GM19023 (cell line): Measurements from ENCODE around the gene SHROOM3.
"Not testable (repeated sequence)": the region's sequence is repeated elsewhere in the genome, so short reads cannot be mapped to it uniquely, and the experiment has no call there.

ENCODE experiments used
- ATAC-seq: cut with Tn5 transposase; IDR thresholded peaks from one replicate; pipeline ENCODE4 v1.9.1; 2021; ENCODE audit warnings: mild to moderate bottlenecking, moderate library complexity; ENCODE audit not compliant: unreplicated experiment

The SHROOM3 gene

DNA sequence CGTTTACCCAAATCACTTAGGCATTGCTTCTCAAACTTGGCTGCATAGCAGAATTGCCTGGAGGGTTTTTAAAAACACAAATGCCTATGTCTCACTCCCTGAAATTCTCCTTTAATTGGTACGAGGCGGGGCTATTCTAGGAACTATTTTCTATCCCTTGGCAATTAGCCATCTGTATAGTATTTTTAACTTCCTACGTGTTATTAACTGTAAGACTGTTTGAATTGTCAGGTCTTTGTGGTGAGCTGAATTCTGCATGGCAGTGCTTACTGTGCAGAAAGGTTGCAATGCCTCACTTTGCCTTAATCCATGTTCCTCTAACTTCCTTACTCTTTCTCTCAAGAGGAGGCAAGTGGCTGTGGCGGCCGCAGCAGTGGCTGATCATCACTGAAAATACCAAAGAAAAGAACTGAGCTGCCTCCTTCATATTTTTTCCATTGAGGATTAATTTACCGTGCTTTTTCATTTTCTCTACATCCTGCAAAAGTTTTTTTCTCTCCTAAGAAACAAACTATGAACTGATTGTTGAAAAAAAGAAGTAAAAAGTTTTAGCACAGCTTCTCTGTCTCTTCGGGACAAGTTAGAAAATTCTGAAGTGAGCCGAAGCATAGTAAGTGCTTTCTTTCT lies at the start of gene SHROOM3:
SHROOM3 (plus strand) TSS at position 329 of the 627 bp plus-strand sequence. CDS start 824 bp downstream, outside the sequence.
- no peak for ATAC-seq

DNA sequence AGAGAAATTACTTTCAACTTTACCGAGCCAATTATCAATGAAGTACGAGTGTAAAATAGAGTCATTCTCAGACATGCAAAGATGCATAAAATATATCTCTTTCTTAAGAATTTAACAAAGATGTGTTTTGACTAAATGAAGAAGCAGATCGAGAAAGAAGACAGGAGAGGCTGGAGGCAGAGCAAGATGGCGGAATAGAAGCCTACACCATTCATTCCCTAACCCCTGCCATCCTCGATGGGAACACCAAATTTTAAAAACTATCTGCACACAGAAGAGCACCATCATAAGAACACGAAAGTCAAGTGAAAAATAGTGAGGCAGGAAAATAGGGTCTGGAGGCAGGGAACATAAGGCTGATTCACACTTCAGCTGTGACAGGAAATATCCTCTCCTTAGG lies 49.1 kb upstream of the SHROOM3 start:
- ATAC-seq, result no peak

DNA sequence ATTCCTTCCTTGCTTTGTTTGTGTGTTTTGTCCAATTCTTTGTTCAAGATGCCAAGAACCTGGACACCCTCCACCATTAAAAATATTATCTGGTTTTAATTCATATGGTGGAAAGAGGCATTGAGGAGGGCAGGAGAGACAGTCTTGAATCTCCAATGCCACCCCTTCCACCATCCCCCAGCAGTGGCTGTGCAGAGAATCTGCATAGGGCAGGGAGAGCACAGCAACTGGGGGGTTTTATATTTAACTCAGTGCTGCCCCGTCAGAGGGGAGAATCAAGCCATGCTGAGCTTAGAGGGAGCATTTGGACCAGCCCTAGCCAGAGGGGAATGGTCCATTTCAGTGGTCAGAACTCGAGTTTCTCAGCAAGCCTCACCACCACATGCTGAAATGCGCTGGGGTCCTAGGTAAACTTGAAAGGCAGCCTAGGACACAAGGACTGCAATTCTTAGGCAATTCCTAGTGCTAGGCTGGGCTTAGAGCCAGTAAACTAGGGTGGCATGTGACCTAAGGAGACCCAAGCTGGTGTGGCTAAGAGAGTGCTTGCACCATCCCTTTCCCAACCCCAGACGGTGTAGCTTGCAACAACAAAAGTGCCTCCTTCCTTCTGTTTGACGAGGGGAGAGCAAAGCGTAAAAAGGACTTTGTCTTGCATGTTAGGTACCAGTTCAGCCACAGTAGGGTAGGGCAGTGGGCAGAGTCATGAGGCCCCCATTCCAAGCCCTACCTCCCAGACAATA lies 48.3 kb upstream of the SHROOM3 start:
- ATAC-seq, result no peak

DNA sequence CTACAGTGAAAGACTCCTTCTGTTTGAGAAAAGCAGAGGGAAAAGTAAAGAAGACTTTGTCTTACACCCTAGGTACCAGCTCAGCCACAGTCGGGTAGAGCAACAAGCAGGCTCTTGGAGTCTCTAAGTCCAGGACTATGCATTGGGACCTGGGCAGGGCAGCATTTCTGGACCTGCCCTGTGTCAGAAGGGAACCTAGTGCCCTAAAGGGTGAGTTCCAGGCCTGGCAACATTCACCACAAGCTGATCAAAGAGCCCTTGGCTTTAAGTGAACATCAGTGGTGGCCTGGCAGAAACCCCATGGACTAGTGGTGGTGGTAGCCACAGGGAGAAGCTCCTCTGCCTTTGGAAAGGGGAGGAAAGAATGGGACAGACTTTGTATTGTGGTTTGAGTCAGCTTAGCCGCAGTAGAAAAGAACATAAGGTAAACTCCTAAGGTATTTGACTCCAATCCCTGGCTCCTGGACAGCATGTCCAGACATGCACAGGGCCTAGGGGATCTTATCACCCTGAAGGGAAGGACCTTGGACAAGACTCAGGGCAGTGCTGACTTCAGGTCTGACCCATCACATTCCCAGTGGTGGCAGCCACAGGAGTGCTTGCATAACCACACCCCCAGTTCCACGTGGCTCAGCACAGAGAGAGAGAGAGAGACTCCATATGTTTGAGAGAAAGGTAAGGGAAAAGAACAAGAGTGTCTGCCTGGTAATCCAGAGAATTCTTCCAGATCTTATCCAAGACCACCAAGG lies 46.7 kb upstream of the SHROOM3 start:
- no peak for ATAC-seq

DNA sequence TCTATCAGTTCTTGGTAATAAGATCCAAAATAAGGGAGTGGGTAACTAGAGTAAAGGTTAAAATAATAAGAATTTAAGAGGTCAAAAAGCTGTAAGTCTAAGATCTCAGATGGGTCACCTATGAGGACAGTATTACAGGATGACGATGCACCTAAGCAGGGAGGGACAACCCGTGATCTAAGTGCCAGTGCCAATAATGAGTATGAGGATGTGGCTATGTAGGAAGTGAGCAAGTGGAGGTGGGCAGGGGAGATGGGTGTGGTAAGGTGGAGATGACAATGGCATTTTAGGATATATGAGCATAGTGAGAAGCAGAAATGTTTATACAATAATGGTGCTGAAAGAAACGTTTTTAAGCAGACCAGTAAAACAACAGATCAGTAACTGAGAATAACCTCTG lies 33.4 kb upstream of the SHROOM3 start:
- ATAC-seq, result no peak

DNA sequence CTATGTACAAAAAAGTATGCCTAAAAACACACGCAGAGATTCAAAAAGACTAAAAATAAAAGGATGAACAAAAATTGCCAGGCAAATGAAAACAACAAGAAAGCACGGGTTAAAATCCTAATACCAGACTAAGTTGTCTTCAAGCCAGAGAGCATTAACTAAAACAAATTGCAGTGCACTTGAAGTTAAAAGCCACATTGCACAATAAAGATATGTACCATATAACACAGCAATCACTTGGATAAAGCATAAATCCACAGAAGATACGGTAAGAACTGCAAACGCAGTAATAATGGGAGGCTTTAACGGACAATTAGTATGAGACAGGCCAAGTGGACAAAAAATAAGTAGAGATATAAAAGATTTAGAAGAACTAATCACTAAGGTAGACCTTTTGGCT lies 28.9 kb upstream of the SHROOM3 start:
- no peak for ATAC-seq

DNA sequence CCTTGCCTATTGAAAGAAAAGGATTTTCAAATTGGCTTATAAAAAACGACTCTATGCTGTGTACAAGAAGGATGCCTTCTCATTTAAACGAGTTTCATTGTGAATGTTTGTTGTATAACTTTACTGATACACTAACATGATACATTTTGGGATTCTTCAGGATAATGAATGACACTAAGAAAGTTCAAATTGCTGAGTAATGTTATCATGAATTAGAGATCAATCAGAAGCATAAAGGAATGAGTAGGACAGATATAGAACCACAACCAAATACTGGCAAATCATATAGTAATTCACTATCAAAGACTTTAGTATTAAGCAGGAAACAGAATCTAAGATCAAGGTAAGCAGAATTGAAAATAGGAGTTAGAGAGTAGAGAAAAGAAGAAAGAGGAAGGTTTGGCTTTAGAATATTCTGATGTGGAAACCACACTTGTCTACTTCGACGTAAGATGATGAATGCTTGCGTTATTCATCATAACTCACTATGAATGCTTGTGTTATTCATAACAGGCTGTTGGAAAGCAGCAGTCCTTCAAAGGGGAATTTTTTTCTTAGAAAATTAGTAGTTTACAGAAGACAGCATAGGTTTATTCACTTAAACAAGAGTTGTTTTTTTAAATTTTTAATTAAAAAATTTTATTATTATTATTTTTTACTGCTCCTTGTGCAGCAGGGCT lies 27.4 kb upstream of the SHROOM3 start:
- ATAC-seq, result no peak

DNA sequence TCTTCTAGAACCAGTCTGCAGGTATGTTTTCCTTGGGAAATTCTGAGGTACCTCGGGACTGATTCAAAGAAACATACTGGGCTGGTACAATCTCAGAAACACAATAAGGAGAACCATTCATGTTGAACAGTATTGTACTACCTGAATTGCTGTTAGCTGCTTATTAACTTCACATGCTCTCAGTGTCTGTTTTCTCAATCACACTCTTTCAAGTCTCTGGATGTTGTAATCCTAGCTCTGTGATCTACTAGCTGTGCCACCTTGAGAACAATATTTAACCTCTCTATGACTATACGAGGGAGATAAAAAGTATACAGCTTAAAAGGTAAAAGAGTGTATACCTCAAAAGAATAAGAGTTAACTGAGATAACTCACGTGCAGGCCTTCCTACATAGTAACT lies 24.4 kb upstream of the SHROOM3 start:
- ATAC-seq, result no peak

DNA sequence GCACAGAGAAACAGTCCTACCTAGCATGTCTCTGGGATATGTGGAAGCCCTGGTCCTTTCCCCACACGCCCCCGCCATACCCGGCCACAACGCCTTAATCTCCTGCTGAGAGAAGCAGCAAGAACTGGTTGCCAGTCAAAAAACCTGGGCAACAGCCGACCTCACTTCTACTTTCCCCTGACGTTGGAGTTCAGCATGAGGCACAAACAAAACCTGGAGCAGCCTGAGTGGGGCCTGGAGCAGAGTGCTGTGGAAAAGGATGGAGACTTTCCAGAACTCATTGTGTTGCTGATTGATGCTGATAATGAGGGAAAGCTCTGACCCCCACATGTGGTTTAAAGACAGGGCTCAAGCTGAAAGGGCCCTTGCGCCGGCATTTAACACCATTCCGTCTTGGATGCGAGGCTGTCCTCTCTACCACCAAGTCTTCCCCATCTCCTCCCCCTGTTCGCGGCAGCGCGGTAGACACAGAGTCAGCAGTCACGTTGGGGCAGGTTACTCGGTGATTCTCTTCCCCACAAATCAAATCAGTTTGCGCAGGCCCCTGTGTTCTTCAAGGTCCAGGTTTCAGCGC lies 14.8 kb upstream of the SHROOM3 start:
- no peak for ATAC-seq

DNA sequence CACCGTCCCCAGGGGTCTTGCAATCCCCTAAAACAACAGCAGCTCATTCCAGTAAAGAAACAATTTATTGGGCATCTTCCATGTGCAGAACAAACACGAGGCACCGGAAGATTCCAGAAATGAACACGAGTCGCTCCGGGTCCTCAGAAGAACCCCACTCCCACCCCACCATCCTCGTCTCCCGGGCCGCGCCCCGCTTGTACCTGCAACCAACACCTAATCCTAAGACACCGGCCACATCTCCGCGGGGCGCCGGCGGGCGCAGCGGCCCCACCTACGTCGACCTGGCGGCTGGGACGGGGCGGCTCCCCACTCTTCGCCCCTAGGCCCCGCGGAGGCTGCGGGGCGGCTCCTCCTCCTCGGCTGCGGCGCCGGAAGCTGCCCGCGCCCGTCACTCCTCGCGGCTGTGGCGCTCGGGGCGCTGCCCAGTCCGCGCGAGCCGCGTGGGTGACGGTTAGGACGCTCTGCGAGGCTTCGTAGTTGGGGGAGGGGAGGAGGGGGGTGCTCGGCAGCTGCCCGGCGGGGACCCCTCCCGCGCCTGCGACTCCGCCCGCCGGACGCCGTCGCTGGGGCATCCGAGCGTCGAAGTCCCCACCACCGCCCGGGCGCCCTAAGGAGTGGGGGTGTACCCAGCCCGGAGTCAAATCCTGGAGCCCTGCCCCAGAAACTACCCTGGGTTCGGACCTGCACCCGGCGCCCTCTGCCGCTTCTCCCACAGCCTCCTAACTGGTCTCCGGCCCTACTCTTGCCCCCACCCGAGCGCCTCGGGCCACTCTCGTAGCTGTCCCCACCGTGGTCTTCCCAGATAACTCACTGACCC lies 14.1 kb upstream of the SHROOM3 start, which contains the start of gene CCDC158:
CCDC158 (minus strand) TSS at position 380 of the 820 bp plus-strand sequence. CDS start 17,934 bp downstream, outside the sequence.
- no peak for ATAC-seq

DNA sequence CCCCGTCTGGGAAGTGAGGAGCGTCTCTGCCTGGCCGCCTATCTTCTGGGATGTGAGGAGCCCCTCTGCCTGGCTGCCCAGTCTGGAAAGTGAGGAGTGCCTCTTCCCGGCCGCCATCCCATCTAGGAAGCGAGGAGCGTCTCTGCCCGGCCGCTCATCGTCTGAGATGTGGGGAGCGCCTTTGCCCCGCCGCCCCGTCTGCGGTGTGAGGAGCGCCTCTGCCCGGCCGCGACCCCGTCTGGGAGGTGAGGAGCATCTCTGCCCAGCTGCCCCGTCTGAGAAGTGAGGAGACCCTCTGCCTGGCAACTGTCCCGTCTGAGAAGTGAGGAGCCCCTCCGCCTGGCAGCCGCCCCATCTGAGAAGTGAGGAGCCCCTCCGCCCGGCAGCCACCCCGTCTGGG lies 11.9 kb upstream of the SHROOM3 start:
- ATAC-seq, result not testable (repeated sequence)

DNA sequence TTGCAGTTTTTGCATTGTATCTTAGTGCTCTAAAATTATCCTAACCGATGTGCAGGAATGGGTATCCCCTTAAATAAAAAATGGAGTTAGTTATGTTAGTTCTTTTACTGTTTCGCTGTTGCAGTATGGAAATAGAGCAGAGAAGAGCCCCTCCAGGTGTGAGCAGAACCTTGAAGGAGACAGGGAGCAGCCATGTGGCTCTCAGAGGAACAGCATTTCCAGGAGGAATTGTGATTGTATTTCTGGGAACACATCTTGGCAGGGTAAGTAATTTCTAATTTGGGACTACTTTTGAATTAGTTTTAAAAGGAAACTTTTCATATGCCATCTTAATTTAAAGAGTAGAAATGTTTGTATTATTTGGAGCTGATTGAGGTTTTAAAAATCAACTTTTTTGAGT lies 8.8 kb upstream of the SHROOM3 start:
- no peak for ATAC-seq

DNA sequence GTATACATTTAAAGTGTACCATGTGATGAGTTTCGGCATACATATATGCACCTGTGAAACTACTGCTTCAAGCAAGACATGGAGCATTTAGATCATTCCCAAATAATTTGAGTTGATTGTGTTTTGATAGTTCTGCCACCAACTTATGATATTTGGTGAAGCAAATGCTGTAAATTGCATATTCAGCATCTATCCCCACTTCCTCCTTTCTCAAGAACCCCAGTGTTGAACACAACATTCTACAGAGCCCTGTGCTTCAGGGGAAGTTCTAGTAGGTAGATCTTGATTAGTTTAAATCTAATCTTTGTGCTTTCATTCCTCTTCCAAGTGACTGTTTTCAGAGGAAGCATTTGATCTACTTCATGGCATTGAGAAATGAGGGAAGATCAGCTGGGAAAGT lies 5.4 kb upstream of the SHROOM3 start:
- ATAC-seq, result no peak

DNA sequence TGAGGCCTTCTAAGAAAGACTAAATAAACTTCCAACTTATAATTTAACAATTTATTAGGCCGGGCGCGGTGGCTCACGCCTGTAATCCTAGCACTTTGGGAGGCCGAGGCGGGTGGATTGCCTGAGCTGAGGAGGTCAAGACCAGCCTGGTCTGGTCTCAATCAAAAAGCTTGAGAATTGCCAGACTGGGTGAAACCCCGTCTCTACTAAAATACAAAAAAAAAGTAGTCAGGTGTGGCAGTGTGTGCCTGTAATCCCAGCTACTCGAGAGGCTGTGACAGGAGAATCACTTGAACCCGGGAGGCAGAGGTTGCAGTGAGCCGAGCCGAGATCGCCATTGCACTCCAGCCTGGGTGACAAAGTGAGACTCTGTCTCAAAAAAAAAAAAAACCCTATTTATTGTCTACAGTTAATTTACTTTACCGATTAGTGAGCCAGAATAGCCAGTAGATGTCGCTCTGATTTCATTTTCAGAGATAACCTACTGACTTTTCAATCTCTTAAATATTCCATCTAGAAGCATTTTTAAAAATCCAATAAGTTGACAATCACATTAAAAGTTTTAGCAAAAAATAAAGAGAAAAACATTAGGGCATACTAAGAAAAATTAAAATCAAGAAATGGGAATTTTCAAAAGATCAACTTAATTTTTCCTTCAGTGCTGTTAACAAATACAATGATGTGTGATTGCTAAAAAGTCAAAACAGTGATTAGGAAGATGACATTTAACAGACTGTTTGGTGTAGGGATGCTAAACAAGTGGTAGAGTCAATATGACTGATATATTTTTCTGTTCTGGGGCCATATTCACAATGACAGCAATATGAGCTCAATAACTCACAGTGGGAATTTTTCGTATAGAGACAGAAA lies 4.3 kb upstream of the SHROOM3 start:
- ATAC-seq, result no peak

DNA sequence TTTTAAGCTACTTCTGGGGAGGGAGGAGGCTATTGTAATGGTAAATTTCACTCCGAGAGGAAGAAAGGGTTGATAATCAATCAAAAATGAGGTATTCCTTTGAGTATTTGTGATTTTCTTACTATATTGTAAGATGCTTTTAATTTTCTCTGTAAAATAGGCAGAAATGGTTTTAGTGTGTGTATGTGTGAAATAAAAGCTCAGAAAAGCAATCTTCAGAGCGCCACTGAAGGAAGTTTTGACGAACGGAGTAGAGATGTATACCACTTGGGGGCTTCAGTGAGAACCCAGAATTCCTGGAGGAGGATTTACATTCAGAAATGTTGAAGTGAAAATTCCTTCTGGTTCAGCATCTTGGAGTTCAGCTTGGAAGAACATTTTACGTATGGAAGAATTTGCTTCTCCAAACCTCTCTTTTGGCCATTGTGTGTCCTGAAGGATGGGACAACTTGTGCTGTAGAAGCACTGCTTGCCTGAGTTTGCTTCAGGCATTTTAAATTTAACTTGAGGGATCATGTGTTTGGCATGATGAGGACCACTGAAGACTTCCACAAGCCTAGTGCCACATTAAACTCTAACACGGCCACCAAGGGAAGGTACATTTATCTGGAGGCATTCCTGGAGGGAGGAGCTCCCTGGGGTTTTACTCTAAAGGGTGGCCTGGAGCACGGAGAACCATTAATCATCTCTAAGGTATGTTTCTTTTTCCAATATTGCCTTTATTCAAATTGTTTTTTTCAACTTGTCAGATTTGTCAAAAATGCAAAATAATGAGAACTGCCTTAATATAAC lies 695 bp downstream of the SHROOM3 start:
- no peak for ATAC-seq

DNA sequence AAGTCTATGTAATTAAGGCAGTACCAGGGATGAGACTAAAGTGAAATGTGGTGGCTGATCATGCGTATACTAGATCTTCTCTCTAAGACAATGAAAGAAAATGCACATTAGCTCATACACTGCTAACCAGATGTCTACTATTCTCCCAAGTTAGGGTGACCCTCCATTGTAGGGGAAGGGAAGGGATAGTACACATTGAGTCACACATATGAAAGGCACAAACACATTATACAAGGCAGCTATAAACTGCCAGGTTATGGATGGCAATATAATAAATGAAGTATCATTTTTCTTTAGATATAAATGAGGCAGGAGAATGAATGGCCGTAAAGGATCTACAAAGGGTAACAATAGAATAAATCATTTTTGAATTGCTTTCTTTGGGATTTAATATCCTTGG lies 4.5 kb downstream of the SHROOM3 start:
- no peak for ATAC-seq

DNA sequence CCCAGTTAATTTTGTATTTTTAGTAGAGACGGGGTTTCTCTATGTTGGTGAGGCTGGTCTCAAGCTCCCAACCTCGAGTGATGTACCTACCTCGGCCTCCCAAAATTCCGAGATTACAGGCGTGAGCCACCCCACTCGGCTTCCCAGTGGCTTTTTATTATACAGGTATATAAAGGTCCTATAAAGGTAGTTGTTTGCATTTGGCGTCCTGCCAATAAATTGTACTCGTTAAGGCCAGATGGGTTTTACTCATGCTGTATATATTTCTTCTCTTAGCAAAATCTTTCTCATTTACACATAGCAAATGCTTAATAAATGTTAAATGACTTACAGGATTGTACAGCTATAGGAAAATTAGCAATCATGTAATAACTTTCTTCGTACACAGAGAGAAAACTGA lies 6.9 kb downstream of the SHROOM3 start:
- ATAC-seq, result no peak

DNA sequence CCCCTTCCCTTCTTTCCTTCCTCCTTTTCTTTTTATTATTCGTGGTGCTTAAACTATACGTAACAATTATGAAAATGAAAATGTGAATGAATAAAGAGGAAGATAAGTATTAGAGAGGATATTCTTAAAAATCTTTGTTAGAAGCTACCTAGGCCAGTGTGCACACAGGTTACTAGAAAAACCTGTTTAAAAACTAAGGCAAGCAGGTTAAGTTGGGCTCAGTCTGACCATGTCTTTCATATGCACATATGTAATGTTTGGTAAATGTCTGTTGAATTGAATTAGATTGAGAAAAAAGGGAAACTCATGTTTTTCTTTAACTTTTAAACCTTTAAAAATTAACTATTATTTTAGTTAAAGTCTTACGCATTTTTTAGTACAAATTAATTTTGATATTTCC lies 7.8 kb downstream of the SHROOM3 start:
- ATAC-seq, result no peak
